Measurements from ENCODE around the gene DHFR2. TPM values are rescaled to one million over a fixed set of nuclear protein-coding genes. Genes with fewer than 3 reads are reported as not detected.
"Not testable (repeated sequence)": the region's sequence is repeated elsewhere in the genome, so short reads cannot be mapped to it uniquely, and the experiment has no call there.

Gene DHFR2
- total RNA-seq, 1 experiment from 2014 or later, result 3.4 TPM

- peaks cover 42% of the 10 kb centered on the region for H3K36me3 ChIP-seq
- not testable (repeated sequence) for H3K4me3 ChIP-seq; H3K4me1 ChIP-seq; H3K9me3 ChIP-seq (replicated peaks); H3K27ac ChIP-seq; DNase-seq; H3K27me3 ChIP-seq
These were observed 18.4 kb downstream of the DHFR2 start for GRCh38 chr3:94044100-94044936.

GRCh38 chr3:94043285-94043684 is 19.4 kb downstream of the DHFR2 start:
- no peaks in the 10 kb centered on the region; the same call in 1 of the 2 replicates for H3K4me1 ChIP-seq

GRCh38 chr3:94036909-94037507 is 25.7 kb downstream of the DHFR2 start:
- peak in 1 of 2 experiments; percentile 48 for DNase-seq
- Histone ChIP-seq H3K27me3 (no peaks in the 10 kb centered on the region), H3K4me3 (no peak overlapping the region), H3K27ac (no peak overlapping the region), H3K36me3 (peaks cover 28% of the 10 kb centered on the region), H3K4me1 (no peaks in the 10 kb centered on the region), H3K9me3 (replicated peaks) (no peaks in the 10 kb centered on the region)

More at GRCh38 chr3:94043285-94043684, 19.4 kb downstream of the DHFR2 start:
- H3K27me3 ChIP-seq, result no peaks in the 10 kb centered on the region
- no peak for DNase-seq
- H3K4me3 ChIP-seq, result no peak overlapping the region
- H3K36me3 ChIP-seq, result peaks cover 42% of the 10 kb centered on the region
- no peak overlapping the region for H3K27ac ChIP-seq
- H3K9me3 ChIP-seq (replicated peaks), result no peaks in the 10 kb centered on the region

GRCh38 chr3:94028093-94028837 is 34.5 kb downstream of the DHFR2 start, which contains the start of gene STX19:
Gene STX19 (minus strand): TSS chr3:94028597. CDS start chr3:94015269, 13,328 bp downstream.
- H3K27ac ChIP-seq, result no peak within 1 kb of the TSS
- H3K27me3 ChIP-seq, result no peaks in the 10 kb centered on the region
- DNase-seq, result no peak
- H3K9me3 ChIP-seq (replicated peaks), result no peaks in the 10 kb centered on the region
- H3K4me1 ChIP-seq, result no peaks in the 10 kb centered on the region
- H3K36me3 ChIP-seq, result no peaks in the 10 kb centered on the region
- no peak within 1 kb of the TSS for H3K4me3 ChIP-seq

GRCh38 chr3:94026623-94027022 is 36.1 kb downstream of the DHFR2 start:
- no peak overlapping the region for H3K4me3 ChIP-seq
- H3K36me3 ChIP-seq, result 0 out of 2 replicates have a peak, but pooled peaks cover 1% of the 10 kb centered on the region
- DNase-seq, result no peak
- H3K9me3 ChIP-seq (replicated peaks), result no peaks in the 10 kb centered on the region
- H3K27me3 ChIP-seq, result no peaks in the 10 kb centered on the region
- H3K4me1 ChIP-seq, result no peaks in the 10 kb centered on the region
- no peak overlapping the region for H3K27ac ChIP-seq

GRCh38 chr3:94024385-94024784 is 38.3 kb downstream of the DHFR2 start:
- H3K27me3 ChIP-seq, result no peaks in the 10 kb centered on the region
- H3K36me3 ChIP-seq, result 0 out of 2 replicates have a peak, but pooled peaks cover 4% of the 10 kb centered on the region
- H3K4me1 ChIP-seq, result no peaks in the 10 kb centered on the region
- H3K27ac ChIP-seq, result no peak overlapping the region
- no peaks in the 10 kb centered on the region for H3K9me3 ChIP-seq (replicated peaks)
- DNase-seq, result no peak
- no peak overlapping the region for H3K4me3 ChIP-seq

- Histone ChIP-seq H3K36me3 (0 out of 2 replicates have a peak, but pooled peaks cover 8% of the 10 kb centered on the region), H3K4me3 (no peak overlapping the region), H3K27ac (no peak overlapping the region), H3K4me1 (peaks cover 25% of the 10 kb centered on the region), H3K9me3 (replicated peaks) (no peaks in the 10 kb centered on the region), H3K27me3 (no peaks in the 10 kb centered on the region)
- DNase-seq, result no peak
These were observed 42.4 kb downstream of the DHFR2 start for GRCh38 chr3:94020293-94020692.

GRCh38 chr3:94019659-94020058 is 43.1 kb downstream of the DHFR2 start:
- H3K9me3 ChIP-seq (replicated peaks), result no peaks in the 10 kb centered on the region
- DNase-seq, result no peak
- H3K36me3 ChIP-seq, result 0 out of 2 replicates have a peak, but pooled peaks cover 8% of the 10 kb centered on the region
- H3K4me3 ChIP-seq, result no peak overlapping the region
- H3K4me1 ChIP-seq, result peaks cover 25% of the 10 kb centered on the region
- no peaks in the 10 kb centered on the region for H3K27me3 ChIP-seq
- no peak overlapping the region for H3K27ac ChIP-seq

GRCh38 chr3:94015025-94015424 is 47.7 kb downstream of the DHFR2 start:
- peaks cover 25% of the 10 kb centered on the region for H3K4me1 ChIP-seq

GRCh38 chr3:94012185-94012584 is 50.5 kb downstream of the DHFR2 start:
- Histone ChIP-seq H3K4me1 (peaks cover 10% of the 10 kb centered on the region), H3K27me3 (no peaks in the 10 kb centered on the region), H3K4me3 (no peak overlapping the region)

More at GRCh38 chr3:94015025-94015424, 47.7 kb downstream of the DHFR2 start:
- no peak for DNase-seq
- H3K27me3 ChIP-seq, result no peaks in the 10 kb centered on the region
- H3K27ac ChIP-seq, result no peak overlapping the region
- H3K9me3 ChIP-seq (replicated peaks), result no peaks in the 10 kb centered on the region; the same call in 1 of the 2 replicates
- H3K36me3 ChIP-seq, result 0 out of 2 replicates have a peak, but pooled peaks cover 4% of the 10 kb centered on the region
- H3K4me3 ChIP-seq, result no peak overlapping the region

GRCh38 chr3:94011233-94011711 is 51.4 kb downstream of the DHFR2 start:
- Histone ChIP-seq H3K36me3 (peaks cover 4% of the 10 kb centered on the region), H3K27me3 (no peaks in the 10 kb centered on the region), H3K9me3 (replicated peaks) (no peaks in the 10 kb centered on the region; the same call in 1 of the 2 replicates), H3K4me1 (peaks cover 4% of the 10 kb centered on the region; the same call in 1 of the 2 replicates), H3K4me3 (no peak overlapping the region), H3K27ac (no peak overlapping the region)
- no peak for DNase-seq

More at GRCh38 chr3:94012185-94012584, 50.5 kb downstream of the DHFR2 start:
- DNase-seq, result no peak
- no peak overlapping the region for H3K27ac ChIP-seq
- 0 out of 2 replicates have a peak, but pooled peaks cover 4% of the 10 kb centered on the region for H3K36me3 ChIP-seq
- H3K9me3 ChIP-seq (replicated peaks), result no peaks in the 10 kb centered on the region; the same call in 1 of the 2 replicates

GRCh38 chr3:94009608-94010007 is 53.1 kb downstream of the DHFR2 start:
- no peak for DNase-seq
- H3K4me1 ChIP-seq, result no peaks in the 10 kb centered on the region
- no peak overlapping the region for H3K27ac ChIP-seq

GRCh38 chr3:94008253-94008652 is 54.5 kb downstream of the DHFR2 start:
- Histone ChIP-seq H3K4me3 (no peak overlapping the region), H3K27me3 (no peaks in the 10 kb centered on the region), H3K9me3 (replicated peaks) (no peaks in the 10 kb centered on the region; the same call in 1 of the 2 replicates), H3K36me3 (peaks cover 5% of the 10 kb centered on the region), H3K4me1 (no peaks in the 10 kb centered on the region), H3K27ac (no peak overlapping the region)
- DNase-seq, result no peak

More at GRCh38 chr3:94009608-94010007, 53.1 kb downstream of the DHFR2 start:
- Histone ChIP-seq H3K9me3 (replicated peaks) (no peaks in the 10 kb centered on the region; the same call in 1 of the 2 replicates), H3K36me3 (no peaks in the 10 kb centered on the region; the same call in none of the 2 replicates), H3K4me3 (no peak overlapping the region), H3K27me3 (no peaks in the 10 kb centered on the region)
